ENCODE data around the gene ATMIN.

Gene ATMIN

DNA sequence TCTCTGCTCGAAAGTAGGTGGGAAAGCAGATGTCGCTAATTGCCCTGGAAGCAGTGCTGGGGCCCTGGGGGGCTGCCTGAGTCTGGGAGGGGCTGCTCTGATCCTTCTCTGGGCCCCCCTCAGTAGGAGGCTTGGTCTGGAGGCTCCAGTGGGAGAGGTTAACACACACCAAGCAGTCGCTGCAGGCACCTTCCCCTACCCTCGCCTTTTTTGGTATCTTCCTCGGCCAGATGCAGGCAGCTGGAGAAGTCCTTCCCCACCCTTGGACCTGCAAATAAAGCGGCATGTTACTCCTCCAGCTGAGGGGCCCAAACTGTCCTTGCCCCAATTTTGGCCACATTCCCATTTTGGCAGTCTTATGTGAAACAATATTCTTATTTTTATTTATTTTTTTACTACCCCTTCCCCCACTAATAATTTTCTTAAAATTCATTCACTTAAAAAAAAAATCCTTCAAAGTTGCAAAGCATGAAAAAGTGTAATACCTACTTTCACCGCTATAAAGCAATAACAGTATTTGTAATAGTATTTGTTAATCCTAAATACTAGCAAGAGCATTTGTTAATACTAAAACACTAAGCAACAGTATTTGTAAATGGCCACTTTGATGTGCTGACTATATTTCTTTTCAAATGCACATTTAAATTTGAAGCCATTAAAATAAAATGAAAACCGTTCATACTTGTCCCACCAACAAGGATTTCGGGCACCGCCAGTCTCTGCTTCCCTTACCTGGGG lies 26.4 kb downstream of the ATMIN start:
- Histone ChIP-seq H3K9me3 (ENCODE audit: control insufficient read depth, low read length) (no peaks in the 10 kb centered on the region), H3K36me3 (ENCODE audit: control insufficient read depth, insufficient read depth, low read length) (no peaks in the 10 kb centered on the region), H3K27me3 (replicated peaks; ENCODE audit: control insufficient read depth, insufficient read depth, low read length, poor library complexity, severe bottlenecking) (no peaks in the 10 kb centered on the region), H3K4me1 (ENCODE audit: control insufficient read depth, insufficient read depth, low read length, poor library complexity, severe bottlenecking) (no peaks in the 10 kb centered on the region), H3K27ac (ENCODE audit: insufficient read depth, low read length, poor library complexity, severe bottlenecking) (no peak overlapping the region), H3K4me3 (ENCODE audit: insufficient read depth, low read depth, low read length, poor library complexity, severe bottlenecking) (no peak overlapping the region)
- no peak for DNase-seq

DNA sequence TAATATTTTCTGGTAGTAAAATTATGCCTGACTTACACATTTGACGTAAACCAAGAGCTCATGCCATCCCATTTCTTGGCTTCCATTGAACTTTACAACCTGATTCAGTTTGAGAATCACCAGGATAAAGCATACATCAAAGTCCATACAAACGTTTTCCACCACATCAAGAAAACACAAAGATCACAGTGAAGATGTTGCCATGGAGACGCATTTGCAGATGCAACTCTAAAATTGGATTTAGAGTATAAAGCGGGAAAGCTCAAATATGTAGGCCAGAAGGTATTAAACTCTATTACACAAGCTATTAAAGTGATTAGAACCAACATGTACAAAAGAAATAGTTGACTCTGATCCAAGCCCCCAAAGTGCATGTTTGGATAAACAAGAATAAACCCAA lies 31.0 kb downstream of the ATMIN start:
- H3K4me3 ChIP-seq (ENCODE audit: insufficient read depth, low read depth, low read length, poor library complexity, severe bottlenecking) = no peak overlapping the region
- no peak overlapping the region for H3K27ac ChIP-seq (ENCODE audit: insufficient read depth, low read length, poor library complexity, severe bottlenecking)
- no peaks in the 10 kb centered on the region for H3K36me3 ChIP-seq (ENCODE audit: control insufficient read depth, insufficient read depth, low read length)
- no peaks in the 10 kb centered on the region for H3K27me3 ChIP-seq (replicated peaks; ENCODE audit: control insufficient read depth, insufficient read depth, low read length, poor library complexity, severe bottlenecking)
- no peaks in the 10 kb centered on the region for H3K4me1 ChIP-seq (ENCODE audit: control insufficient read depth, insufficient read depth, low read length, poor library complexity, severe bottlenecking)
- H3K9me3 ChIP-seq (ENCODE audit: control insufficient read depth, low read length) = no peaks in the 10 kb centered on the region
- no peak for DNase-seq

DNA sequence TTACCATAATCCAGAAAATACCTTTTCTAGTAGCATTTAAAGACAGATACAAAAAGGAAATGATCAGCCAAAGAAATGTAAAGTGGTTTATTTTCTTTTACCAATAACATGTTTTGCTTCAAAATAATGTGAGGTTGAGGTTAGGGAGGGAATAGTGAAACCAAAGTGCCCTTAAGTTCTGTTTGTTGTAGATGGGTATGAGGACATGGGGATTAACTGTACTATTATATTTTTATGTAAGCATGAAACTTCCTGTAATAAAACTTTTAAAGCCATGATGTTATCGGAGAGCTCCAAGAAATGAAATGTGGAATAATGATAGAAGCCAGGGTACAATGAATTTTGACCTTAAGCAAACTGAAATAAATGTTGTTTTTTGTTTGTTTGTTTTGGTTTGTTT lies 31.5 kb downstream of the ATMIN start:
- Histone ChIP-seq H3K36me3 (ENCODE audit: control insufficient read depth, insufficient read depth, low read length) (no peaks in the 10 kb centered on the region), H3K4me3 (ENCODE audit: insufficient read depth, low read depth, low read length, poor library complexity, severe bottlenecking) (no peak overlapping the region), H3K27ac (ENCODE audit: insufficient read depth, low read length, poor library complexity, severe bottlenecking) (no peak overlapping the region), H3K4me1 (ENCODE audit: control insufficient read depth, insufficient read depth, low read length, poor library complexity, severe bottlenecking) (no peaks in the 10 kb centered on the region), H3K27me3 (replicated peaks; ENCODE audit: control insufficient read depth, insufficient read depth, low read length, poor library complexity, severe bottlenecking) (no peaks in the 10 kb centered on the region), H3K9me3 (ENCODE audit: control insufficient read depth, low read length) (no peaks in the 10 kb centered on the region)
- DNase-seq = no peak

DNA sequence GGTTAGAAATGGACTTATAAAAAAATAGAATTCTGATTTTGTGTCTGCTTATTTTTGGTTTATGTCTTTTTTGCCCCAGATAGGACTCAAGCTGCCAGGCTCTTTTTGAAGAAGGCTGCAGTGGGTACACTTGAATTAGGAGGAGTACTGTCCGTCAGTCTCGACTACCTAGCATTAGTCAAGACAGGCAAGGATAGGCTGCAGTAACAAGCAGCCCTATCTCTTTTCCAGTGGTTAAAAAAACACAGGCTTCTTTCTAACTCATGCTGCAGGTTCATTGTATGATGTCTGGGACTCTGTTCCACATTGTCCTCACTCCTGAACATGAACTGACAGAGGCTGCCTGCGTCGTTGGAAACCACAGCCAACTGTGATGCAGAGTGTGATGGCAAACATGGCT lies 33.4 kb downstream of the ATMIN start:
- no peaks in the 10 kb centered on the region for H3K36me3 ChIP-seq (ENCODE audit: control insufficient read depth, insufficient read depth, low read length)
- H3K4me3 ChIP-seq (ENCODE audit: insufficient read depth, low read depth, low read length, poor library complexity, severe bottlenecking) = no peak overlapping the region
- no peak for DNase-seq
- no peaks in the 10 kb centered on the region for H3K9me3 ChIP-seq (ENCODE audit: control insufficient read depth, low read length)
- H3K27me3 ChIP-seq (replicated peaks; ENCODE audit: control insufficient read depth, insufficient read depth, low read length, poor library complexity, severe bottlenecking) = no peaks in the 10 kb centered on the region
- no peak overlapping the region for H3K27ac ChIP-seq (ENCODE audit: insufficient read depth, low read length, poor library complexity, severe bottlenecking)
- no peaks in the 10 kb centered on the region for H3K4me1 ChIP-seq (ENCODE audit: control insufficient read depth, insufficient read depth, low read length, poor library complexity, severe bottlenecking)

DNA sequence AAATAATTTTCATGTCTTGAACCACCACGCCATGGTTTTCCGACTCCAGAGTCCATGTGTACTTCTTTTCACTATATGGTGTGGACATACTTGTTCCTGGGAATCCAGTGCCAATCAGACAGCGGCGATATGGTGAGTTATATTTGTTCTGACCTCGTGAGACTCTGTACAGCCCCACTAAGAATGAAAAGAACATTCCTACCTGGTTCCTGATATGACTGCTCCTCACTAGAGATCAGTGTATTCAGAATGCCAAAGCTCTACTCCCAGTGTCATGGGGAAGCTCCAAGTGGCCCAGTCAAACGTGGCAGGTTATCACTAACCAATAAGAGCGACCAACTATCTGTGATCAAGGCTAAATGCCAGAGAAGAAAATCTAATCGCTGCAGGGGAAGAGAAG lies 35.3 kb downstream of the ATMIN start:
- H3K27ac ChIP-seq (ENCODE audit: insufficient read depth, low read length, poor library complexity, severe bottlenecking) = no peak overlapping the region
- H3K27me3 ChIP-seq (replicated peaks; ENCODE audit: control insufficient read depth, insufficient read depth, low read length, poor library complexity, severe bottlenecking) = no peaks in the 10 kb centered on the region
- H3K36me3 ChIP-seq (ENCODE audit: control insufficient read depth, insufficient read depth, low read length) = no peaks in the 10 kb centered on the region
- no peaks in the 10 kb centered on the region for H3K4me1 ChIP-seq (ENCODE audit: control insufficient read depth, insufficient read depth, low read length, poor library complexity, severe bottlenecking)
- H3K9me3 ChIP-seq (ENCODE audit: control insufficient read depth, low read length) = no peaks in the 10 kb centered on the region
- no peak for DNase-seq
- no peak overlapping the region for H3K4me3 ChIP-seq (ENCODE audit: insufficient read depth, low read depth, low read length, poor library complexity, severe bottlenecking)

DNA sequence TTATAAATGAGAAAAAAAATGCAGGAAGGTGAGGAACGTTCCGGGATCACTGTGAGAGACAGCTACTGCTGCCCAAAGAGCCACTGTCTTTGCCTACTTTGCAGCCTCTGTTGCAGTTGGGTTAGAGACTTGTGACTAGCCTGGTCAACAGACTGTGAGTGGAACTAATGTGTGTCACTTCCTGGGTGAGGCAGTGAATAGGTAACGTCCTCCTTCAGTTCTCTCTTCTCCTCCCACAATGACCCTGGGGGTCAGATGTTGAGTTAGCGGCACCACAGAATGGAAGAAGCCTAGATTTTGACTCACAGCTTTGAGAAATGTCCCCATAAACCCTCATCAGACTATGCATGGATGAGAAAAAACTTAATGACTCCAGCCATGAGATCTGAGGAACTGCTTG lies 36.2 kb downstream of the ATMIN start:
- Histone ChIP-seq H3K4me1 (ENCODE audit: control insufficient read depth, insufficient read depth, low read length, poor library complexity, severe bottlenecking) (no peaks in the 10 kb centered on the region), H3K4me3 (ENCODE audit: insufficient read depth, low read depth, low read length, poor library complexity, severe bottlenecking) (no peak overlapping the region), H3K36me3 (ENCODE audit: control insufficient read depth, insufficient read depth, low read length) (no peaks in the 10 kb centered on the region), H3K27me3 (replicated peaks; ENCODE audit: control insufficient read depth, insufficient read depth, low read length, poor library complexity, severe bottlenecking) (no peaks in the 10 kb centered on the region), H3K9me3 (ENCODE audit: control insufficient read depth, low read length) (no peaks in the 10 kb centered on the region), H3K27ac (ENCODE audit: insufficient read depth, low read length, poor library complexity, severe bottlenecking) (no peak overlapping the region)
- no peak for DNase-seq

DNA sequence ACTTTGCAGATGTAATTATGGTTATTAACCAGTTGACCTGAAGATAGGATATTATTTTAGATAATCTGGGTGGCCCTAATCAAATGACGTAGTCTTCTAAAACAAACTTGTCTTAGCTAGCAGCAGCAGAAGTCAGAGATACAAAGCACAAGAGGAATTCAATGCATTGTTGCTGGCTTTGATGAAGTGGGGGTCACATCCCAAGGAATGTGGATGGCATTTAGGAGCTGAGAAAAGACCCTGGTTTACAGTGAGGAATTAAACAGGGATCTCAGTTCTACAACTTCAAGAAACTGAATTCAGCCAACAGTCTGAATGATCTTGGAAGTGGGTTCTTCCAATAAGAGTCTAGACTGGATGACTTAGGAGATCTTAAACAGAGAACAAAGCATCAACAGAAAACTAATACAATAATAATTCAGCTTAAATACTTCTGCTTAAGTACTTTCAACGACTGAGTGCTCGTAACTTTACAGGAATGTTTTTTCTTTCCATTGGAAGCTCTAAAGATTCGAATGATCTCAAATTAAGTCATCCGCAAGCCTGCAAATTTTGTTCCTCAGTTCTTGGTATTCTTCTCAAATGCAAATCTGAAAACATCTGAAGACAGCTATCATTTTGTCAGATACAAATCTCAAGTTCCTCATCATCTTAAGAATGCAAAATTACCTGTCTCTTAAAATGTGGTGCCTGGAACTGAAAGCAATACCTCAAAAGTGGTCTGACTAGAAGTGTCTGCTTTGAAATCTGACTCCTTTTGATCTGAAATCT lies 38.1 kb downstream of the ATMIN start:
- no peak for DNase-seq

DNA sequence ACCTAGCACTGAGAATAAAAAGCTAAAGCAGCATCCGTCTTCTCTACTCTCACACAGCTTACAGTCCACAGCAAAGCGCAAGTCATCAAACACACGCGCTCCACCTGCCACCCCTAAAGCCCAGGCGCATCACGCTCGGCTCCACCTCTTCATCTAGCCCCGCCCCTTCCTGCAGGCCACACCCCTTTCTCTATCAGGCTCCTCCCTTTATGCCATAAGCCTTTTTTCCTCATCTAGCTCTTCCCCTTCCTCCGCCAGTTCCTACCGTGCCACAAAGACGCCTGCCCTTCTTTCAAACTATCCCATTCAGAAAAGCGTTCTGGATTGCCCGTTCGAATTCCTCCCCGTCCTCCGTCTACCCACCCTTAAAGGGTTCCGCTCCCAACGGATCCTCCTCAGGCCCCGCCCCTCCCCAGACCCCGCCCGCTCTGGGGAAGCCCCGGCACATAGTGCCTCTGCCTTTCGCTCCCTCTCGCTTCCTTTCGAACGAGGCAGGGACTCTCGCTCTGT lies 41.0 kb downstream of the ATMIN start:
- Histone ChIP-seq H3K36me3 (ENCODE audit: control insufficient read depth, insufficient read depth, low read length) (no peaks in the 10 kb centered on the region), H3K4me1 (ENCODE audit: control insufficient read depth, insufficient read depth, low read length, poor library complexity, severe bottlenecking) (no peaks in the 10 kb centered on the region), H3K27me3 (replicated peaks; ENCODE audit: control insufficient read depth, insufficient read depth, low read length, poor library complexity, severe bottlenecking) (no peaks in the 10 kb centered on the region), H3K4me3 (ENCODE audit: insufficient read depth, low read depth, low read length, poor library complexity, severe bottlenecking) (peak overlapping the region; percentile 69), H3K27ac (ENCODE audit: insufficient read depth, low read length, poor library complexity, severe bottlenecking) (peak overlapping the region; percentile 94), H3K9me3 (ENCODE audit: control insufficient read depth, low read length) (no peaks in the 10 kb centered on the region)
- DNase-seq = peak; percentile 86 to 90 (median 88)

More for the DNA sequence above, 38.1 kb downstream of the ATMIN start:
- Histone ChIP-seq H3K4me3 (ENCODE audit: insufficient read depth, low read depth, low read length, poor library complexity, severe bottlenecking) (no peak overlapping the region), H3K27me3 (replicated peaks; ENCODE audit: control insufficient read depth, insufficient read depth, low read length, poor library complexity, severe bottlenecking) (no peaks in the 10 kb centered on the region), H3K27ac (ENCODE audit: insufficient read depth, low read length, poor library complexity, severe bottlenecking) (no peak overlapping the region), H3K4me1 (ENCODE audit: control insufficient read depth, insufficient read depth, low read length, poor library complexity, severe bottlenecking) (no peaks in the 10 kb centered on the region), H3K9me3 (ENCODE audit: control insufficient read depth, low read length) (no peaks in the 10 kb centered on the region), H3K36me3 (ENCODE audit: control insufficient read depth, insufficient read depth, low read length) (no peaks in the 10 kb centered on the region)

DNA sequence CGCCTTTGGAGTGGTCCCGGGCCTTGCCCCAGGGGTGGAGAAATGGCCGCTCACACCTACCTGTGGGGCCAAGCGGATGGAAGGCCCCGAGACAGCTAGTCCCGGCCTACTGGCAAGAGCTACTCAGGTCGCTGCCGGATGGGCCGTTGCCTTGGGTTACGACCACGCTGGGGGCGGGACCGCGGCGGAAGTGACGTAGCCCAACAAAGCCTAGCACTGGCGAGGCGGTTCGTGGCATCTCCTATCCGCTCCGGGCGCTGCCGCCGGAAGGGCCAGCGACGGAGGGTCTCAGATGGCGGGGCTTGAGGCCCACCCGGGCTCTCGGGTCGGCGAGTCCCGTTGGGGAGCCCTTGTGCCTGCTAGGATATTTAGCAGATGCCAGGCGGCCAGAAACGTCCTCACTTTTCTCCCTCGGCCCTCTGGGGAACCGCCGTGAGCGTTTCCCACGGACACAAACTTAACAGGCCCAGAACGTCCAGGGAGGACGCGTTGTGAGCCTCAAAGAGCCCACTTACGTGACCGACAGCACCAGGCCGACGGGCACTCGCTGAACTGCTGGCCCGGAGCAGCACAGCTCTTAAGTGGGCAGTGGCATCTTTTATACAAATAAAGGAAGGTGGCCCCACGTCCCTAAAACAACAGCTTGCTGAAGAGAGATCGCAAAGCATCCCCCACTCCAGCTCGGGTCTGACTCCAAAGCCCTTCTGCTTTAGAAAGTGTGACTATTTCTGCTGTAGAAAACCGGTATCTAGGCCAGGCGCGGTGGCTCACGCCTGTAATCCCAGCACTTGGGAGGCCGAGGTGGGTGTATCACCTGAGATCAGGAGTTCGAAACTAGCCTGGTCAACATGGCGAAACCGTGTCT lies 41.7 kb downstream of the ATMIN start, which contains the start of gene C16orf46:
Gene C16orf46, minus strand, starts transcription at position 163 of the 865 bp plus-strand sequence. CDS start 13,283 bp downstream, outside the sequence.
- Histone ChIP-seq H3K4me1 (ENCODE audit: control insufficient read depth, insufficient read depth, low read length, poor library complexity, severe bottlenecking) (no peaks in the 10 kb centered on the region), H3K4me3 (ENCODE audit: insufficient read depth, low read depth, low read length, poor library complexity, severe bottlenecking) (peak within 1 kb of the TSS; percentile 69), H3K27me3 (replicated peaks; ENCODE audit: control insufficient read depth, insufficient read depth, low read length, poor library complexity, severe bottlenecking) (no peaks in the 10 kb centered on the region), H3K9me3 (ENCODE audit: control insufficient read depth, low read length) (no peaks in the 10 kb centered on the region), H3K27ac (ENCODE audit: insufficient read depth, low read length, poor library complexity, severe bottlenecking) (peak within 1 kb of the TSS; percentile 94), H3K36me3 (ENCODE audit: control insufficient read depth, insufficient read depth, low read length) (no peaks in the 10 kb centered on the region)
- peak; percentile 87 to 93 (median 92) for DNase-seq

All from effector memory CD4-positive, alpha-beta T cell (primary cell).